SKM-1 treated with dmso at 0.1 percent for 144 hours (cell line): Measurements from ENCODE around the gene KLF17.

ENCODE experiments used
- DNase-seq: peaks from one replicate; lab custom pipeline; 2025; ENCODE audit not compliant: unreplicated experiment; lab: John Stamatoyannopoulos, UW

Gene KLF17, protein sequence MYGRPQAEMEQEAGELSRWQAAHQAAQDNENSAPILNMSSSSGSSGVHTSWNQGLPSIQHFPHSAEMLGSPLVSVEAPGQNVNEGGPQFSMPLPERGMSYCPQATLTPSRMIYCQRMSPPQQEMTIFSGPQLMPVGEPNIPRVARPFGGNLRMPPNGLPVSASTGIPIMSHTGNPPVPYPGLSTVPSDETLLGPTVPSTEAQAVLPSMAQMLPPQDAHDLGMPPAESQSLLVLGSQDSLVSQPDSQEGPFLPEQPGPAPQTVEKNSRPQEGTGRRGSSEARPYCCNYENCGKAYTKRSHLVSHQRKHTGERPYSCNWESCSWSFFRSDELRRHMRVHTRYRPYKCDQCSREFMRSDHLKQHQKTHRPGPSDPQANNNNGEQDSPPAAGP

DNA sequence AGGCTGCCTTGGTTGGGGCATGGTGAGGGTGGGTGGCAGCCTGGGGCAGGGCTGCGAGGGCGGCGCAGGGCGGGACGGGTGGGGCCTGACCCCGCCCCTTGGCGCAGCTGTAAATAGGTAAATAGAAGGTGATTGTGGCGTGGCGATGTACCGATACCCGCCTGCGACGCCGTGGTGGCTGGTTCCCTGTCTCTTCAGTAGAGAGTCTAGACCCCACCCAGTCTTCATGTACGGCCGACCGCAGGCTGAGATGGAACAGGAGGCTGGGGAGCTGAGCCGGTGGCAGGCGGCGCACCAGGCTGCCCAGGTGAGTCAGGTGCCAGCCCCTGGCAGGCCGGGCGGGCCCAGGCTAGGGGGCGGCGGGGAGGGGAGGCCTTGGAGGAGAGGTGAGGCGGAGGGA, at the start of gene KLF17:
TSS of gene KLF17 (plus strand) at position 140 of the 400 bp plus-strand sequence. CDS start at position 227, 87 bp downstream.
- no peak for DNase-seq

DNA sequence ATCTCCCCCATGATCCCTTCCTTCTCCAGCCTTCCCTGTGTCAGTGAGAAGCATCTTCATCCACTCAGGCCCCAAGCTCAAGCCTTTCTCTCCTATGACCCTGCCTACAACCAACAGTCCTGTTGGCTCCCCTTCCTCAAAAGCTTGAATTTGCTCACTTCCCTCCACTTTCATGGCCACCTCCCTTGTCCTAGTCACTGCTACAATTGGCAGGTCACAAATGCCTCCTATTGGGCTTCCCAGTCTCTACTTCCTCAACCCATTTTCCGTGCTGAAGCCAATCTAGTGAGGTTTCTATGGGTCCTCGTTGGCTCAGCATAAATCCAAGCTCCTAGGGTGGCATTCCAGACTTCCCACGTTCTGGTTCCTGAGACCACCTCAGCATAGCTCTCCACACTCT, 47.2 kb upstream of the KLF17 start:
- DNase-seq, result no peak

DNA sequence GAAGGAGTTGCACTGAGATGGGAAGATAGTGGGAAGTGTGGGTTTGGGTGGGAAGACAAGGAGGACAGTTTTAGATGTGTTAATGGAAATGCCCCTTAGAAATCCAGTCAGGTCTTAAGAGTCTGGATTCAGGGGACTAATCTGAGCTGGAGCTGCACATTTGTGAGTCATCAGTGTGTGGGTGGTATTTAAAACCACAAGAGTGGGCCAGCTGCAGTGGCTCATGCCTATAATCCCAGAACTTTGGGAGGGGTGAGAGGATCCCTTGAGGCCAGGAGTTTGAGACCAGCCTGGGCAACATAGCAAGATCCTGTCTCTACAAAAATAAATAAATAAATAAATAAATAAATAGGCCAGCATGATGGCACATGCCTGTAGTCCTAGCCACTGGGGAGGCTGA, 46.4 kb upstream of the KLF17 start:
- no peak for DNase-seq

DNA sequence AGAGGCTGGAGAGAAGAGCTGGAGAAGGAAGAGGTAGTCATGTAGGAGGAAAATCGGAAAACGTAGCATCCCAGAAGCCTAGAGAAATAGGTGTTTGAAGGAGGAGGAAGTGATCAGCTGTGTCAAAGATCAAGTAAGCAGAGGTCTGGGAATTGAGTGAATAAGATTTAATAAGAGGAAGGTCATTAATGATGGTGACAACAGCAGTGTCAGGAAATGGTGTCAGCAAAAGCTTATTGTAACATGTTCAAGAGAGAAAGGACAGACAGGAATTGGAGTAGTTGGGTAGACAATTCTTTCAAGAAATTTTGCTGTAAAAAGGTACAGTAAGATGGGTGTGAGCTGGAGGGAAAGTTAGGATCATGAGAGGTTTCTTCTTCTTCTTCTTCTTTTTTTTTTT, 45.8 kb upstream of the KLF17 start:
- no peak for DNase-seq

DNA sequence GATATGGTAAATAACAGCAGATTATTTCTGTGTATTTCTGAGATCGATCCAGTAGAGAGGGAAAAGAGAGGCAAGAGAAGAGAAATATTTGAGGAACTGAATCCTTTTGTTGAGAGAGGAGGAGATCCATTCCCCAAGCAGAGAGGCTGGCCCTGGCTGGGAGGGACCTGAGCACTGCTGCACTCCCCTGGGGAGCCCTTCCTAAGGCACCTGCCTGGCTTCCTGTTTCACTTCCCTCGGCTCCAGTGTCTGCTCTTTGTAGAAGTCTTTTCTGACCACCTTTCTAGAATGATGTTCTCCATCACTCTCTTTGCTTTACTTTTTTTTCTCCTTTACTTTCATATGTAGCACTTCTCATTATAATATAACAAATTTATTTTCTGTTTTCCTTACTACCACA, 45.1 kb upstream of the KLF17 start:
- DNase-seq, result peak; percentile 20

DNA sequence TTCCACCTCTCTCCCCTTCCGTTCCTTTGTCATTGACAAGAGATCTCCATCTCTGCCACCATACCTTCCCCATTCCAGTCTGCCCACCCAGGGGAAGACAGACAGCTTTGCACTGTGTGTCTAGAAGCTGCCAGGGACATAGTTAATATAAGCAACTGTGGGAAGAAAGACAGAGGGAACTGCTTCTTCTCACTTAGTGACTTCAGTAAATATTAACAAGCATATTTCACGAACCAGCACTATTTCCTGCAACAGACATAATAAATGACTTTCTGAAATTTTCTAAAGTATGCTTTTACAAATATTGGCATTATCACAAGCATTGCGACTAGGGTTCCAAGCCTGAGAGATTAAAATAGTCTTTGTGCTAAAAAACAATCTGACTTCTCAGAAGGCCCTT, 44.2 kb upstream of the KLF17 start:
- DNase-seq, result no peak

DNA sequence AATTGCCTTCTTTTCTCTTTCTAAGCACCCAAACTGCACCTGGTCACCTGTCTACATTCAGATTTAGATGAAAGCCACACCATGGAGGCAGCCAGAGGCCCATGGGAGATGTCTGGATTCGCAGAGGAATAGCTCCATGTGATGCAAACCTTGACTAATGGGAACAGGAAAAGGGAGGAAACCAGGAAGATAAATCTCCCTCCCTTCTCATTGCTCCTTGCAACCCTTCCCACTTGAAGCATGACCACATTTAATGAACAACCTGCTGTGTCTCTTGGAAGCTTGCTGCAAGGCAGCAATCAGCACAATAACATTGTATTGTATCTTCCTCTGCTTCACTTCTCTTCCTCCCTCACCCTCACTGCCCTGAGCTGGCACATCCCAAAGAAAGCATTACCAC, 42.6 kb upstream of the KLF17 start:
- no peak for DNase-seq

DNA sequence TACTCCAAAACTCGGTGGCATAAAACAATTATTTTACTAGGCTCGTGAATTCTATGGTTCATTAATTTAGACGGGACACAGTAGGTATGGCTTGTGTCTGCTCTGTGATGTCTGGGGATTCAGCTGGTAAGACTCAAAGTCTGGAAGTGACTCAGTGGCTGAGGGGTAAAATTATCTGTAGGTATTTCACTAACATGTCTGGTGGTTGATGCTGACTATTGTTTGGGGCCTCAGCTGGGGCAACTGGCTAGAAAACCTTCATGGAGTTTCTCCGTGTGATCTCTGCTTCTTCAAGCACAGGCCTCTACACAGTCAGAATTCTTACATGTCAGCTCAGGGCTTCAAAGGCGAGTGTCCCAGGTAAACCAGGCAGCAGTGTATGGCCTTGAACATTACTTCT, 41.2 kb upstream of the KLF17 start:
- no peak for DNase-seq

DNA sequence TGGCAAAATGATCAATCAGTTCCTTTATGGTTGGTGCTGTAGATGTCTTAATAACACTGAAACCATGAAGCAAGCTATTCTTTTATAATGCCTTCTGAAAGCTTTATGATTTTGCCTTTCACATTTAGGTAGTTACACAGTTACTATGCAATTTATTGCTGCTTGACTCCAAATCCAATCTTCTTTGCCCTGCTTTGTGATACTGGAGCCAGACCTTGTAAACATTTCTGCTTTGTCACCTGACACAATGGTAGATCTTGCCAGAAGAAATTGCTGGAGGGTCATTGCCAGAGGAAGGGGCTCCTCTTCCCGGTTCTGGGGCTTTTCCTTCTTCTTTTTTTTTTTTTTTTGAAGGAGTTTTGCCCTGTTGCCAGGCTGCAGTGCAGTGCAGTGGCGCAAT, 40.5 kb upstream of the KLF17 start:
- DNase-seq, result no peak

DNA sequence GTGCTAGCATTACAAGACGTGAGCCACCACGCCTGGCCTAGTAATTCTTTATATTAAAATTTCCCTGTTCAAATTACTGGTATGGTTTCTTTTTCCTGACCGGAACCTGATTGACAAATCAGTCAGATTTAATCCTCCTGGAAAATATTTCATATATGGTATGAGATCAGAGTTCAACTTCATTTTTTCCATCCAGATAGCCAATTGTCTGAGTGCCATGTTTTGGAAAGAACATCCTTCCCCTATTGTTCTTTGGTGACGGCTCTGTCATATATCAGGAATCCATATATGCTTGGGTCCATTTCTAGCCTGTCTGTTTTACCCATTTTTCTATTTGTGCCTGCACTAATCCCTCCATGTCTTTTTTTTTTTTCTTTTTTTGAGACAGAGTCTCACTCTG, 39.1 kb upstream of the KLF17 start:
- DNase-seq, result no peak

DNA sequence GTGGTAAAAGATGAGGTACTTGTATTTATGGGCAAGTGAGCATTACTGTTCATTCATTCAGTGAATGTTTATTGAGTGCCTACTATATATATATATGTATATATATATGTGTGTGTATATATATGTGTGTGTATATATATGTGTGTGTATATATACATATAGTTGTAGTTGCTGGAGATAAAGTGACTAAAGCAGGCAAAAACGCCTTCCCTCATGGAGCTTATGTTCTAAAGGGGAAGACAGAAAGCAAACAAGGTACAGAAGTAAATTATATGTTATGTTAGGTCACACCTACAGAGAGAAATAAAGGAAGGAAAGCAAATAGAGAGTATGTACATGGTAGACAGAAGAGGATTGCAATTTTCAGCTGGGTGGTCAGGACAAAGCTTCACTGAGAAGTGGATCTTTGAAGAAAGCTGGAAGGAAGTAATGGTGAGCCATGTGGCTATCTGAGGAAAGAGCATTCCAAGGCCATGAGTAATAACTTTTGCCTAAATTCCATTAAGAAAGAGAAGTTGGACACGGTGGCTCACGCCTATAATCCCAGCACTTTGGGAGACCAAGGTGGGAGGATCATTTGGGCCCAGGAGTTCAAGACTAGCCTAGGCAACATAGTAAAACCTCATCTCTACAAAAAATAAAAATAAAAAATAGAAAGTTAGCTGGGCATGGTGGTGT, 33.5 kb upstream of the KLF17 start:
- no peak for DNase-seq

DNA sequence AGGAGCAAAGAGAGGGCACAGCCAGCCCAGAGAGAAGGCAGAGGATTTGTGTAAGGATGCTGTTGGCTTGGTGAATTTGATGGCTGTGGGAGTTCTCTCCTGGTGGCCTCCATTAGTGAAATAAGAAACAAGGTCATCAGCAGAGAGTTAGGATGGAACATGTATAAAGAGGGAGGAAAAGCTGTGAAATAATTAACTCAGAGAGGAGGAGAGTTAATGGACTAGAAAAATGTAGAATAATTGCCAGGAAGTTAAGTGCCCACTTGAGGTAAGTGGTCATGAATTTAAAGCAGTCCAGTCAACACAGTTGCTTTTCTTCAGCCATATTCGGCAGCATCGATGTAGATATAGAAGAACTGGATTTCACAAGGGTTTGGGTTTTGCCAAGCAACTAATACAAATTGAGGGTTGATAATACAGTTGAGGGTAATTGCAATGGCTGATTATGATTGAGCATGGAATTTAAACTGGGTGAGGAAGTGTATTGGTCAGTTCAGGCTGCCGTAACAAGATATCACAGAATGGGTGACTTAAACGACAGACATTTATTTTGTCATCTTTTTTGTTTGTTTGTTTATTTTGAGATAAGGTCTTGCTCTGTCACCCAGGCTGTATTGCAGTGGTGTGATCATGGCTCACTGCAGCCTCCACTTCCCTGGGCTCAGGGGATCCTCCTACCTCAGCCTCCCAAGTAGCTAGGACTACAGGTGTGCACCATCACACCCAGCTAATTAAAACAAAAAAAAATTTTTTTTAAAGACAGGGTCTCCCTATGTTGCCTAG, 31.7 kb upstream of the KLF17 start:
- DNase-seq, result no peak

DNA sequence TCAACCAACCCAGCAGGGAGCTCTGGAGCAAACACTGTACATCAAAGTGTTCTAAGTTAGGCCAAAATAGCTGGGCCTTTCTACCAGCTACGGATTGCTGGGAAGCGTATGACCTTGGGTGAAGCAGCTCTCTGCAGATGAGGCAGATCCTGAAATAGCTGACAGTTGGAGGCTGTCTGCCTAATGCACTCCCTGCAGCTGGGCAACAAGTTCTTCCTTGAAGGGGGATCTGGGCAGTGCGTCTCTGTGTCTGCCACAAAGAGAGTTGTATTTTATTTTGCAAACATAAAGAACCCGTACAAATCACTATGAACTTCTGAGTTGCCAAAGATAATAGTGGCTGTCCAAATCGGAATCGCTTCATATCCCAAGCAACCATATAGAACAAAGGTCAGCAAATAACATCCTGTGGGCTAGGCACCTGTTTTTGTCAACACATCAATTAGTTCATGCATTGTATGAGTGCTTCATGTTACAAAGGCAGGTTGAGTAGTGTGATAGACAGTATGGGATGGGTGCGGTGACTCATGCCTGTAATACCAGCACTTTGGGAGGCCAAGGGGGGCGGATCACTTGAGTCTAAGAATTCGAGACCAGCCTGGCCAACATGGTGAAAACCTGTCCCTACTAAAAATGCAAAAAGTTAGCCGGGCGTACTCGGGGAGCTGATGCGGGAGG, 29.1 kb upstream of the KLF17 start:
- DNase-seq, result no peak

DNA sequence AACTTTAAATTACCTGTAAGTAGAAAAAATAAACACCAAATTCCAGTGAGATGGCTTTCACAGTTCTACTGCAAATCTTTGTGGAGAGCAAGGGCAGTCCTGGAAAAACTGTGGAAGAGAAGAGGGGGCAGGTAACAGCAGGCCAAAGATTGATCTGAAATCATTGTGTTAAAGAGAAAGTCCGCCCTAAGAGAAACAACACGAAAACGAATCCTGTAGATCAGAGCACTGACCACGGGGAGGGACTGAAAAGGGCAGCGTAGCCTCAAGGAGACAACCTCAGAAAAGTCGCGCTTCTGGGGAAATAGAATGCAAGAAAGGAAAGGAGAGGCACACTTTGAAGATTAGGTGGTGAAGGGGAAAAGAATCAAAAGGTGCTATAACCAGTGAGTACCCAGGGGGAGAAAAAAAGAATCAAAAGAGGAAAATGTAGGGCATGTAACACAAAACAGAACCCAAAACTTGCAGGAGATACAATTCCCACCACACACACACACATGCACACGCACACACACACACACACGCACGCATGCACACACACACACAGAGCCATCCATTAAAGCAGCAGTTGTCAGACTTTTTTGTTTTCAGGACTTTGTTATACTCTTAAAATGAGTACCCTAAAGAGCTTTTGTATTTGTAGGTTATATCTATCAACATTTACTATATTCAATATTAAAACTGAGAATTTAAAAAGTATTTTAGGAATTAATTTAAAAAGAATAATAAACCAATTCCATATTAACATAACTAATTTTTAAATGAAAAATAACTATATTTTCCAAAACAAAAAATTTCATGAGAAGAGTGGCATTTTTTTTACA, 28.0 kb upstream of the KLF17 start:
- no peak for DNase-seq

DNA sequence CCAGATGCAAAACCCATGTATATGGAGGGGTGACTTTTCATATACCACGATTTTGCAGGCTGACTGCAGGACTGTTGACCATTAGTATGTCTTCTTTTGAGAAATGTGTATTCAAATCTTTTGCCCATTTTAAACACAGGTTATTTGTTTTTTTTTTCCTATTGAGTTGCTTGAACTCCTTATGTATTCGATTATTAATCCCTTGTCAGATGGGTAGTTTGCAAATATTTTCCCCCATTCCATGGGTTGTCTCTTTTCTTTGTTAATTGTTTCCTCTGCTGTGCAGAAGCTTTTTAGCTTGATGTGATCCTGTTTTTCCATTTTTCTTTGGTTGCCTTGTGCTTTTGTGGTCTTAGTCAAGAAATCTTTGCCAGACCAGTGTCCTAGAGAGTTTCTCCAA, 24.6 kb upstream of the KLF17 start:
- DNase-seq, result no peak

DNA sequence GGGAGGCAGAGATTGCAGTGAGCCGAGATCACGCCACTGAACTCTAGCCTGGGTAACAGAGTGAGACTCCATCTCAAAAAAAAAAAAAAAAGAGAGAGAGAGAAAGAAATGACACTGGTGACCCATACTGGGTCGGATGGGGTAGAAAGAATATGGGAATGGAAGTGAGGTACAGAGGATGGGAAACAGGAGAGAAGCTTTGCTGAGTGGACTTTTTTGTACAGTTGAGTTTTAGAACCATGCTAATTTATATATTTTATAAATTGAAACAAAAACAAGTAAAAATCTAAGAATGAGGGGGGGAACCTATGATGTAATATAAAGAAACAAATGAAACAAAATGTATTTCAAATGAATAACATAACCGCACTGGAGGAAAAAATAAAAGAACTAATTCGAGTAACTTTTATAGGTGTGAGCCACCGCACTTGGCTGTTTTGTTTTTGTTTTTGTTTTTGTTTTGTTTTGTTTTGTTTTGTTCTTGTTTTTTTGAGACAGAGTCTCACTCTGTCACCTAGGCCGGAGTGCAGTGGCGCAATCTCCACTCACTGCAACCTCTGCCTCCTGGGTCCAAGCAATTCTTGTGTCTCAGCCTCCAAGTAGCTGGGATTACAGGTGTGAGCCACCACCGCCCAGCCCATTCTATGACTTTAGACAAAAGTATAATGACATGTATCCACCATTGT, 18.3 kb upstream of the KLF17 start:
- DNase-seq, result no peak

DNA sequence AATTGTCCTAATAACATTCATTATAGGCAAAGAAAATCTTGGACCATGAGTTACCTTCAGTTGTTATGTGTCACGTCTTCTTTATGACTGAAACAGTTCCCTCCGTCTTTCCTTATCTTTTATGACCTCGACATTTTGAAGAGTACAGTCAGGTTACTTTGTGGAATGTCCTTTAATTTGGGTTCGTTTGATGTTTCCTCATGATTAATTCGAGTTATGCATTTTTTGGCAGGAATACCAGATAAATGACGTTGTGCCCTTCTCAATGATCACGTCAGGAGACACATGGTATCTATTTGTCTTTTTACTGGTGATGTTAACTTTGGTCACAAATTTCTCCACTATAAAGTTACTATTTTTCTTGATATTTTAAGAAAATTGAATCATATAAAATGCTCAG, 17.3 kb upstream of the KLF17 start:
- no peak for DNase-seq

DNA sequence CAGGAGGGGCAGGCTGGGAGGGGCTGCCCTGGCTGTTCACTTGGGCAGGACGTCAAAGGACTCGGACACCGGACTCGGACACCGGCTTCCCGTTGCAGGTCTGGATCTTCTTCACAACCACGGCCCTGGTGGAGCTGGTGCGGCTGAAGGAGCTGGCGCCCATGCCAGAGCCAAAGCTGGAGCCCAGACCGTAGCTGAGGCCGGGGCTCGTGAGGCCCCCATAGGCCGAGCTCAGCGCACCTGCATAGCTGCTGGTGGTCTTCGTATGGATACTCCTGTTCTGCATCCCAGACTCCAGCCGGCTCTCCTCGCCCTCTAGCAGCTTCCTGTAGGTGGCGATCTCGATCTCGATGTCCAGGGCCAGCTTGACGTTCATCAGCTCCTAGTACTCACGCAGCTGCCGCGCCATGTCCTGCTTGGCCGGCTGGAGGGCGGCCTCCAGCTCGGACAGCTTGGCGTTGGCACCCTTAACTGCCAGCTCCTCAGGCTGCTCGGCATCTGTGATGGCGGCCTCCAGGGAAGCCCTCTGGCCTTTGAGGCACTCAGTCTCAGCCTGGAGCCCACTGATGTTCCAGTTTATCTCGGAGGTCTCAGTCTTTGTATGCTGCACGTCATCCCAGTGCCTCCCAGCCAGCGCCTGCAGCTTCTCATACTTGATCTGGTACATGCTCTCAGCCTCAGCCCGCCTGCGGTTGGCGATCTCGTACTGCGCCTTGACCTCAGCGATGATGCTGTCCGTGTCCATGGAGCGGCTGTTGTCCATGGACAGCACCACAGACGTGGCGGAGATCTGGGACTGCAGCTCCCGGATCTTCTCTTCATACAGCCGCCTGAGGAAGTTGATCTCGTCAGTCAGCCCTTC, 15.1 kb upstream of the KLF17 start:
- no peak for DNase-seq

DNA sequence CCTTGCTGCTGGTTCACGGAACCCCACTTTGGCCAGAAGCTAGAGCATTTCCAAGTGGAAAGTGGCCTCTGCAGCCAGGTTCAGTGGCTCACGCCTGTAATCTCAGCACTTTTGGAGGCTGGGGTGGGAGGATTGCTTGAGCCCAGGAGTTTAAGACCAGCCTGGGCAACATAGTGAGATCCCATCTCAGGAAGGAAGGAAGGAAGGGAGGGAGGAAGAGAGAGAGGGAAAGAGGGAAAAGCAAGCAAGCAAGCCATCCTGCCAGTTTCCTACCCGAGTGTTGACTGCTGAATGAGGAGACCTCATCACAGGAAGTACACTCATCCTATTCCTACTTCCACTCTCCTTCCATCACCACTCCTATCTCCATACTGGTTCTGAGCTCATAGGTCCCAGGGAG, 12.8 kb upstream of the KLF17 start:
- DNase-seq, result no peak
